ENCODE data around the gene DDX6. TPM values are rescaled to one million over a fixed set of nuclear protein-coding genes. Genes with fewer than 3 reads are reported as not detected.

Gene DDX6
- total and polyA plus RNA-seq, 9 of the 15 experiments (the other 6 are each of a cell fraction or from before 2014, with no cell fraction given) = 10.0 to 102 (median 58.2) TPM

GRCh38 chr11:118807800-118808778, 17.1 kb upstream of the DDX6 start (continued):
- no peak for TF ChIP-seq ZBTB11 (CRISPR knock-in tag; IDR thresholded peaks at IDR 0.05)
- TF ChIP-seq SAFB2 (IDR thresholded peaks at IDR 0.05; ENCODE audit: borderline replicate concordance, low read depth, low read length, severe bottlenecking) = no peak
- no peak for TF ChIP-seq PHF21A (IDR thresholded peaks at IDR 0.05; ENCODE audit: borderline replicate concordance, low read depth)
- no peak for TF ChIP-seq RFX1 (IDR thresholded peaks at IDR 0.05)
- TF ChIP-seq ZFP36 (IDR thresholded peaks at IDR 0.05; ENCODE audit: low read depth, low read length, partially characterized antibody) = no peak
- no peak for TF ChIP-seq GTF3C2 (IDR thresholded peaks at IDR 0.05; ENCODE audit: borderline replicate concordance, extremely low read depth, insufficient read length)
- no peak for TF ChIP-seq HNRNPK (IDR thresholded peaks at IDR 0.05; ENCODE audit: low read depth, low read length, poor library complexity, severe bottlenecking)
- no peak for TF ChIP-seq SNIP1 (IDR thresholded peaks at IDR 0.05; ENCODE audit: low read depth)
- TF ChIP-seq KDM1A (IDR thresholded peaks at IDR 0.05) = no peak
- peak; percentile 52; the same call in 1 of the 2 replicates for TF ChIP-seq BCOR (IDR thresholded peaks at IDR 0.05)
- no peak for TF ChIP-seq TAF9B (IDR thresholded peaks at IDR 0.05; ENCODE audit: partially characterized antibody)
- TF ChIP-seq ZNF217 (CRISPR knock-in tag; IDR thresholded peaks at IDR 0.05) = no peak
- no peak for TF ChIP-seq FOXK1 (CRISPR knock-in tag; IDR thresholded peaks at IDR 0.05; ENCODE audit: borderline replicate concordance)
- no peak for TF ChIP-seq POLR3G (IDR thresholded peaks at IDR 0.05; ENCODE audit: extremely low read depth, insufficient read length, insufficient replicate concordance)
- peak; percentile 39 for TF ChIP-seq RBM25 (IDR thresholded peaks at IDR 0.05; ENCODE audit: low read depth, low read length, severe bottlenecking)
- TF ChIP-seq RFX7 (CRISPR knock-in tag; IDR thresholded peaks at IDR 0.05) = no peak
- peak; percentile 38; the same call in 1 of the 2 replicates for TF ChIP-seq CEBPG (CRISPR knock-in tag; IDR thresholded peaks at IDR 0.05)
- peak; percentile 40 to 61; a peak in 3 of 4 replicates for TF ChIP-seq CEBPG (tag; conservative IDR thresholded peaks at IDR 0.05 in 1 of 2, IDR thresholded peaks at IDR 0.05 in 1 of 2)
- no peak for TF ChIP-seq NFIX (CRISPR knock-in tag; IDR thresholded peaks at IDR 0.05; ENCODE audit: low read depth)

Measured in K562 (cell line).